Naive thymus-derived CD8-positive, alpha-beta T cell (primary cell): ENCODE results near the gene SAP25. TPM values are rescaled to one million over a fixed set of nuclear protein-coding genes. Genes with fewer than 3 reads are reported as not detected.

Experiments
- ATAC-seq, 2 donors: fragments of 150-1000 bp; cut with Tn5 transposase in 1 of 2; sonication (Bioruptor Pico), chemical (Tn5 transposase) in 1 of 2; 1 replicate in 1 of 2; 2 replicates in 1 of 2; pipeline ENCODE4 v1.10.0; 2021; ENCODE audit warnings: mild to moderate bottlenecking in 2 of 2, moderate library complexity in 2 of 2
- POLR2A ChIA-PET: fragments of 350-600 bp; sonication (Branson Sonifier 250); formaldehyde crosslinking; loops from one replicate; lab custom pipeline; 2021; ENCODE audit warnings: antibody characterized with exemption; lab: Charles Lee
- DNase-seq, 10 donors: peaks; one replicate each; pipeline versions ENCODE4 v3.0.0 to v3.0.0-alpha.2; 2020 to 2022
- H3K27ac Mint-ChIP-seq, 10 donors: one replicate each; pipeline ENCODE4 v1.8.0; 2020 to 2022; ENCODE audit warnings: mild to moderate bottlenecking in 10 of 10, mixed read lengths in 10 of 10, moderate library complexity in 4 of 10, inconsistent platforms in 1 of 10
- H3K27me3 Mint-ChIP-seq, 5 donors: one replicate each; pipeline ENCODE4 v1.8.0; 2021 to 2022; ENCODE audit warnings: mixed read lengths in 5 of 5
- H3K36me3 Mint-ChIP-seq, 3 donors: one replicate each; pipeline ENCODE4 v1.8.0; 2020 to 2022; ENCODE audit warnings: mixed read lengths in 3 of 3, mild to moderate bottlenecking in 2 of 3, inconsistent platforms in 1 of 3
- H3K4me1 Mint-ChIP-seq, 4 donors: one replicate each; pipeline ENCODE4 v1.8.0; 2021 to 2022; ENCODE audit warnings: mixed read lengths in 4 of 4
- H3K4me3 Mint-ChIP-seq, 10 donors: one replicate each; pipeline ENCODE4 v1.8.0; 2020 to 2022; ENCODE audit warnings: mild to moderate bottlenecking in 10 of 10, mixed read lengths in 10 of 10, moderate library complexity in 6 of 10, inconsistent platforms in 1 of 10
- H3K9me3 Mint-ChIP-seq, 9 donors: one replicate each; pipeline ENCODE4 v1.8.0; 2020 to 2022; ENCODE audit warnings: mixed read lengths in 9 of 9, mild to moderate bottlenecking in 3 of 9, inconsistent platforms in 1 of 9, moderate library complexity in 1 of 9
- polyA plus RNA-seq, 3 donors: library from polyadenylated mRNA; unstranded; fragments of 300-500 nt; fragmentation: Illumina TruSeq; gene quantifications; one replicate each; pipeline ENCODE4 v1.2.3, GENCODE V29; 2021
- total RNA-seq, 8 experiments: library from RNA in 2 of 8; stranded (reverse) in 2 of 8; gene quantifications; one replicate each; pipeline ENCODE4 v1.2.3 and lab custom pipeline; 2021 to 2026

Gene SAP25
- total RNA-seq (100 to 1,000 TPM; 102 to 118 TPM), polyA plus RNA-seq (under 1 TPM in 1 of 3 donors, not detected in 2; 0.42 TPM), total RNA-seq (lab: John Stamatoyannopoulos, UW) (0 reads per million in 6 experiments)

- POLR2A ChIA-PET, result interaction anchor here (0.6 to 11.9 kb wide), 4 partner anchors 12 to 131 kb away, joined by 3 to 333 read pairs (median 4); partner anchors contain the start of genes FBXO24, LRCH4 and MOSPD3
- DNase-seq, result no peak
These were observed at the start of gene SAP25 for GRCh38 chr7:100573691-100574361. Gene SAP25, minus strand, starts transcription at chr7:100573900. Its CDS starts 158 bp downstream, at chr7:100573742.

GRCh38 chr7:100621554-100621953, 47.9 kb upstream of the SAP25 start:
- peak overlapping the region in 1 of 10 donors; percentile 89 for H3K27ac Mint-ChIP-seq
- DNase-seq, result no peak
- POLR2A ChIA-PET, result interaction anchor here (2.5 kb wide), 1 partner anchor 9 kb away, joined by 9 read pairs; the partner anchor contains the start of gene MOSPD3
- no peaks in the 10 kb centered on the region for H3K36me3 Mint-ChIP-seq
- ATAC-seq, result no peak
- peaks cover 9 to 15% (median 12%) of the 10 kb centered on the region in 4 donors for H3K4me1 Mint-ChIP-seq
- no peaks in the 10 kb centered on the region for H3K9me3 Mint-ChIP-seq
- no peak overlapping the region for H3K4me3 Mint-ChIP-seq
- no peaks in the 10 kb centered on the region for H3K27me3 Mint-ChIP-seq

More at GRCh38 chr7:100573691-100574361, at the start of gene SAP25:
- H3K4me3 Mint-ChIP-seq, result peak within 1 kb of the TSS in 1 of 10 donors; percentile 14
- H3K4me1 Mint-ChIP-seq, result peaks cover 9 to 42% (median 35%) of the 10 kb centered on the region in 4 donors
- peaks cover 0 to 45% (median 4%) of the 10 kb centered on the region in 3 donors for H3K36me3 Mint-ChIP-seq
- ATAC-seq, result no peak
- H3K27me3 Mint-ChIP-seq, result no peaks in the 10 kb centered on the region
- H3K9me3 Mint-ChIP-seq, result no peaks in the 10 kb centered on the region
- H3K27ac Mint-ChIP-seq, result peak within 1 kb of the TSS in 2 of 10 donors; percentile 52 to 57

- no peak overlapping the region for H3K27ac Mint-ChIP-seq
- ATAC-seq, result no peak
- H3K9me3 Mint-ChIP-seq, result no peaks in the 10 kb centered on the region
- peaks cover 4 to 8% (median 6%) of the 10 kb centered on the region in 4 donors for H3K4me1 Mint-ChIP-seq
- H3K4me3 Mint-ChIP-seq, result no peak overlapping the region
- H3K36me3 Mint-ChIP-seq, result peaks cover 0 to 2% (median 0%) of the 10 kb centered on the region in 3 donors
- no peaks in the 10 kb centered on the region for H3K27me3 Mint-ChIP-seq
- POLR2A ChIA-PET, result interaction anchor here (1.2 to 2.5 kb wide), 3 partner anchors 8 to 35 kb away, joined by 3 to 9 read pairs (median 8); partner anchors contain the start of genes FBXO24, LRCH4 and MOSPD3
- DNase-seq, result no peak
These were observed 47.1 kb upstream of the SAP25 start for GRCh38 chr7:100620804-100621203.

- Mint-ChIP-seq H3K4me3 (no peak overlapping the region), H3K36me3 (peaks cover 0 to 2% (median 0%) of the 10 kb centered on the region in 3 donors), H3K27me3 (no peaks in the 10 kb centered on the region), H3K4me1 (peaks cover 0 to 4% (median 1%) of the 10 kb centered on the region in 4 donors), H3K27ac (no peak overlapping the region), H3K9me3 (no peaks in the 10 kb centered on the region)
- DNase-seq (no peak), ATAC-seq (no peak)
- POLR2A ChIA-PET, result interaction anchor here (0.5 to 2.5 kb wide), 5 partner anchors 8 to 610 kb away, joined by 3 to 9 read pairs (median 5); partner anchors contain the start of genes FBXO24, LRCH4 and MOSPD3
These were observed 46.5 kb upstream of the SAP25 start for GRCh38 chr7:100620239-100620638.

- POLR2A ChIA-PET, result interaction anchor here (0.7 to 6.7 kb wide), 8 partner anchors 9 to 725 kb away, joined by 3 to 128 read pairs (median 12); partner anchors contain the start of genes FBXO24 and LRCH4
- Mint-ChIP-seq H3K4me3 (peak overlapping the region in 4 of 10 donors; percentile 43 to 95 (median 88)), H3K4me1 (peaks cover 9 to 23% (median 20%) of the 10 kb centered on the region in 4 donors), H3K27ac (peak overlapping the region in 1 of 10 donors; percentile 4), H3K27me3 (no peaks in the 10 kb centered on the region), H3K36me3 (peaks cover 0 to 6% (median 0%) of the 10 kb centered on the region in 3 donors), H3K9me3 (no peaks in the 10 kb centered on the region)
- DNase-seq, result no peak
- ATAC-seq, result no peak
These were observed 40.7 kb upstream of the SAP25 start for GRCh38 chr7:100614308-100614861.

- Mint-ChIP-seq H3K27me3 (no peaks in the 10 kb centered on the region), H3K4me1 (peaks cover 10 to 23% (median 21%) of the 10 kb centered on the region in 4 donors), H3K36me3 (peaks cover 0 to 6% (median 0%) of the 10 kb centered on the region in 3 donors), H3K4me3 (peak overlapping the region; percentile 61 to 97 (median 88)), H3K27ac (peak overlapping the region in 5 of 10 donors; percentile 3 to 88 (median 53)), H3K9me3 (no peaks in the 10 kb centered on the region)
- DNase-seq (no peak), ATAC-seq (no peak)
- POLR2A ChIA-PET, result interaction anchor here (0.6 to 6.7 kb wide), 16 partner anchors 8 to 724 kb away, joined by 3 to 128 read pairs (median 10); partner anchors contain the start of genes FBXO24, GIGYF1, LRCH4 and MEPCE
These were observed 39.9 kb upstream of the SAP25 start for GRCh38 chr7:100613412-100614175.

GRCh38 chr7:100612730-100613390, 39.2 kb upstream of the SAP25 start:
- DNase-seq, result peak in 7 of 10 donors; percentile 29 to 67 (median 47)
- Mint-ChIP-seq H3K27ac (peak overlapping the region; percentile 31 to 98 (median 90)), H3K36me3 (peaks cover 0 to 6% (median 0%) of the 10 kb centered on the region in 3 donors), H3K27me3 (no peaks in the 10 kb centered on the region), H3K4me3 (peak overlapping the region; percentile 82 to 99 (median 96)), H3K9me3 (no peaks in the 10 kb centered on the region), H3K4me1 (peaks cover 10 to 23% (median 21%) of the 10 kb centered on the region in 4 donors)
- ATAC-seq, result peak in 1 of 2 donors; percentile 17
- POLR2A ChIA-PET, result interaction anchor here (0.6 to 6.7 kb wide), 27 partner anchors 8 to 262 kb away, joined by 3 to 128 read pairs (median 7); partner anchors contain the start of genes FBXO24, GIGYF1, GNB2 and LRCH4

- Mint-ChIP-seq H3K4me3 (peak within 1 kb of the TSS; percentile 95 to 100 (median 98)), H3K4me1 (peaks cover 10 to 23% (median 21%) of the 10 kb centered on the region in 4 donors), H3K27me3 (no peaks in the 10 kb centered on the region), H3K27ac (peak within 1 kb of the TSS; percentile 96 to 100 (median 100)), H3K9me3 (no peaks in the 10 kb centered on the region), H3K36me3 (peaks cover 0 to 6% (median 0%) of the 10 kb centered on the region in 3 donors)
- DNase-seq, result peak; percentile 95 to 100 (median 98)
- peak; percentile 89 to 92 for ATAC-seq
- POLR2A ChIA-PET, result interaction anchor here (0.7 to 6.7 kb wide), 27 partner anchors 9 to 354 kb away, joined by 3 to 128 read pairs (median 7); partner anchors contain the start of genes FBXO24, GIGYF1, GNB2 and LRCH4
These were observed 38.5 kb upstream of the SAP25 start, which contains the start of gene MOSPD3 for GRCh38 chr7:100611983-100612729. Gene MOSPD3, plus strand, starts transcription at chr7:100612540. Its CDS starts 252 bp downstream, at chr7:100612792.

- H3K4me1 Mint-ChIP-seq, result peaks cover 14 to 33% (median 30%) of the 10 kb centered on the region in 4 donors
- peak overlapping the region in 3 of 10 donors; percentile 8 to 46 (median 13) for H3K27ac Mint-ChIP-seq
- peak overlapping the region in 5 of 10 donors; percentile 0 to 97 (median 20) for H3K4me3 Mint-ChIP-seq
- DNase-seq, result no peak
- peaks cover 0 to 4% (median 0%) of the 10 kb centered on the region in 3 donors for H3K36me3 Mint-ChIP-seq
- POLR2A ChIA-PET, result interaction anchor here (0.5 to 6.7 kb wide), 3 partner anchors 25 to 132 kb away, joined by 3 to 128 read pairs (median 3); partner anchors contain the start of genes FBXO24 and LRCH4
- no peaks in the 10 kb centered on the region for H3K9me3 Mint-ChIP-seq
- ATAC-seq, result no peak
- no peaks in the 10 kb centered on the region for H3K27me3 Mint-ChIP-seq
These were observed 36.3 kb upstream of the SAP25 start for GRCh38 chr7:100609958-100610357.

- peaks cover 10 to 35% (median 23%) of the 10 kb centered on the region in 4 donors for H3K4me1 Mint-ChIP-seq
- no peaks in the 10 kb centered on the region for H3K9me3 Mint-ChIP-seq
- ATAC-seq (no peak), DNase-seq (no peak)
- POLR2A ChIA-PET, result interaction anchor here (0.5 to 4.7 kb wide), 3 partner anchors 16 to 42 kb away, joined by 6 to 64 read pairs (median 7); partner anchors contain the start of genes FBXO24 and LRCH4
- peak overlapping the region in 3 of 10 donors; percentile 47 to 83 (median 56) for H3K27ac Mint-ChIP-seq
- no peaks in the 10 kb centered on the region for H3K36me3 Mint-ChIP-seq
- H3K4me3 Mint-ChIP-seq, result peak overlapping the region in 7 of 10 donors; percentile 12 to 49 (median 24)
- no peaks in the 10 kb centered on the region for H3K27me3 Mint-ChIP-seq
These were observed 33.4 kb upstream of the SAP25 start for GRCh38 chr7:100607111-100607510.
